Measurements from ENCODE around the gene ZNF280D. TPM values are rescaled to one million over a fixed set of nuclear protein-coding genes. Genes with fewer than 3 reads are reported as not detected.

ZNF280D gene
- total RNA-seq, 2 donors from 2014 or later = 24.9 to 27.4 TPM

DNA sequence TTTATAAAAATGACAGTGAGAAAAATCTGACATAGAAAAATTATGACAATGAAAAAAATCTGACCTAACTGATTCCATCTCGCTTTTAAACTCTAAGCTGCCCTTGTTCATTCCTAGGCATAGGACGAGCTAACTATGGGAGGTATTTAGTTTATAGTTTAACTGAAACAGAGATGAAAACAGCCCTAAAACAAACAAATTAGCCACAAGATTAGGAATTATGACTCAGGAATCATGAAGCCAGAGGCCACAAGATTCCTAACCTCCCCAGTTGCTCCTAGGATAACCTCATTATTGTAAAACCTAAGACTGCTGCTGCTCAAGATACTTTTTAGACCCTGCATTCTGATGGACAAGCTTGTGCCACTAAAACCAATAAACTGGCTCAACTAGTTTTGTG lies 145.6 kb downstream of the ZNF280D start:
- Histone ChIP-seq H3K27me3 (no peaks in the 10 kb centered on the region), H3K9ac (ENCODE audit: low read depth in 2 of 2, low read length in 2 of 2) (no peak overlapping the region), H3K27ac (no peak overlapping the region), H3K4me1 (no peaks in the 10 kb centered on the region), H3K4me3 (no peak overlapping the region), H3K9me3 (no peaks in the 10 kb centered on the region), H3K36me3 (no peaks in the 10 kb centered on the region)
- intact Hi-C loops (cut with DNase I) = no loop called here
- DNase-seq = no peak
- TF ChIP-seq, protein P1, sequence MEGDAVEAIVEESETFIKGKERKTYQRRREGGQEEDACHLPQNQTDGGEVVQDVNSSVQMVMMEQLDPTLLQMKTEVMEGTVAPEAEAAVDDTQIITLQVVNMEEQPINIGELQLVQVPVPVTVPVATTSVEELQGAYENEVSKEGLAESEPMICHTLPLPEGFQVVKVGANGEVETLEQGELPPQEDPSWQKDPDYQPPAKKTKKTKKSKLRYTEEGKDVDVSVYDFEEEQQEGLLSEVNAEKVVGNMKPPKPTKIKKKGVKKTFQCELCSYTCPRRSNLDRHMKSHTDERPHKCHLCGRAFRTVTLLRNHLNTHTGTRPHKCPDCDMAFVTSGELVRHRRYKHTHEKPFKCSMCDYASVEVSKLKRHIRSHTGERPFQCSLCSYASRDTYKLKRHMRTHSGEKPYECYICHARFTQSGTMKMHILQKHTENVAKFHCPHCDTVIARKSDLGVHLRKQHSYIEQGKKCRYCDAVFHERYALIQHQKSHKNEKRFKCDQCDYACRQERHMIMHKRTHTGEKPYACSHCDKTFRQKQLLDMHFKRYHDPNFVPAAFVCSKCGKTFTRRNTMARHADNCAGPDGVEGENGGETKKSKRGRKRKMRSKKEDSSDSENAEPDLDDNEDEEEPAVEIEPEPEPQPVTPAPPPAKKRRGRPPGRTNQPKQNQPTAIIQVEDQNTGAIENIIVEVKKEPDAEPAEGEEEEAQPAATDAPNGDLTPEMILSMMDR (IDR thresholded peaks at IDR 0.05) = no peak

DNA sequence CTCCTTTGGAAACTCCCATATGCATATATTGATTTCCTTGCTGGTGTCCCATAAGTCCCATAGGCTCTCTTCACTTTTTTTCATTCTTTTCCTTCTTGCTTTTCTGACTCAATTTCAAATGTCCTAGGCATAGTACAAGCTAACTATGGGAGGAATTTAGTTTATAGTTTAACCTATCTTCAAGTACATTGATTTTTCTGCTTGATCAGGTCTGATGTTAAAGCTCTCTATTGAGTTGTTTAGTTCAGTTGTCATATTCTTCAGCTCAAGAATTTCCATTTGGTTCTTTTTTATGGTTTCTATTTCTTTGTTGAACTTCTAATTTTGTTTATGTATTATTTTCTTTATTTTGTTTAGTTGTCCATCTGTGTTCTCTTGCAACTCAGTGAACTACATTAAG lies 147.1 kb downstream of the ZNF280D start:
- H3K36me3 ChIP-seq = no peaks in the 10 kb centered on the region
- H3K9ac ChIP-seq (ENCODE audit: low read depth in 2 of 2, low read length in 2 of 2) = no peak overlapping the region
- H3K9me3 ChIP-seq = no peaks in the 10 kb centered on the region
- TF ChIP-seq, protein P1 (IDR thresholded peaks at IDR 0.05) = no peak
- H3K27ac ChIP-seq = no peak overlapping the region
- DNase-seq = no peak
- H3K4me1 ChIP-seq = no peaks in the 10 kb centered on the region
- H3K4me3 ChIP-seq = no peak overlapping the region
- H3K27me3 ChIP-seq = no peaks in the 10 kb centered on the region
- intact Hi-C loops (cut with DNase I) = no loop called here

DNA sequence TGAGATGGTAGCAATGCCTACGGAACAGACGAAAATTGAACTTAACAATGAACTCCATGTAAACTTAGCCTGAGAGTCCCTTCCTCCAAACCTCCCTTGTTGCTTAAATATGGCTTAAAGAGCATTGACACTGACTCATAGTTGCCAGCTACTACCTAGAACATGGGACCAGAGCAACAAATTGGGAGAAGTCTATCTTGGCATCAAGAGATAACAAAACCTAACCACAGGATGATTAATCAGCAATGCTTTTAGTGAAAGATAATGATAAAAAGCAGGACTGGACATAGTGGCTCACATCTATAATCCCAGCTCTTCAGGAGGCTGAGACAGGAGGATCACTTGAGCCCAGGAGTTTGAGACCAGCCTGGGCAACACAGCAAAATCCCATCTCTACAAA lies 150.5 kb downstream of the ZNF280D start:
- H3K27me3 ChIP-seq = no peaks in the 10 kb centered on the region
- no peaks in the 10 kb centered on the region for H3K4me1 ChIP-seq
- intact Hi-C loops (cut with DNase I) = no loop called here
- no peak overlapping the region for H3K27ac ChIP-seq
- no peaks in the 10 kb centered on the region for H3K36me3 ChIP-seq
- no peak overlapping the region for H3K4me3 ChIP-seq
- TF ChIP-seq, protein P1 (IDR thresholded peaks at IDR 0.05) = no peak
- no peak for DNase-seq
- no peak overlapping the region for H3K9ac ChIP-seq (ENCODE audit: low read depth in 2 of 2, low read length in 2 of 2)
- no peaks in the 10 kb centered on the region for H3K9me3 ChIP-seq

Other genes with a start within 250 kb of the ZNF280D start
- 10 to 100 TPM; 68.7 to 76.3 TPM for gene TCF12, start 185.1 kb upstream of the ZNF280D start, total RNA-seq

Measured in colonic mucosa (tissue), 4 donors.